Vagina (tissue), 1 donor: ENCODE measurements around the gene TM4SF5. TPM values are rescaled to one million over a fixed set of nuclear protein-coding genes. Genes with fewer than 3 reads are reported as not detected.

Experiments
- total RNA-seq: library from RNA; depleted of rRNA; stranded (reverse); fragments of >200 nt; gene quantifications from one replicate; pipeline ENCODE4 v1.2.3, GENCODE V29; 2016

TM4SF5 gene
- total RNA-seq, 1 donor from 2014 or later: not detected

Other genes starting within 250 kb of the TM4SF5 start
- gene MYBBP1A, start 216.5 kb upstream of the TM4SF5 start, total RNA-seq: 47.1 TPM
- gene GGT6, start 211.3 kb upstream of the TM4SF5 start, total RNA-seq: 9.6 TPM
- 2.5 TPM for gene SMTNL2, start 187.4 kb upstream of the TM4SF5 start, total RNA-seq
- not detected for gene ALOX15, start 130.2 kb upstream of the TM4SF5 start, total RNA-seq
- gene PELP1, start 67.7 kb upstream of the TM4SF5 start, total RNA-seq: 19.4 TPM
- gene ARRB2, start 61.3 kb upstream of the TM4SF5 start, total RNA-seq: 28.0 TPM
- 28.5 TPM for gene MED11, start 40.5 kb upstream of the TM4SF5 start, total RNA-seq
- gene ZMYND15, start 32.1 kb upstream of the TM4SF5 start, total RNA-seq: not detected
- gene CXCL16, start 32.0 kb upstream of the TM4SF5 start, total RNA-seq: 6.4 TPM
- 12.5 TPM for gene VMO1, start 14.5 kb downstream of the TM4SF5 start, total RNA-seq
- gene GLTPD2, start 17.1 kb downstream of the TM4SF5 start, total RNA-seq: not detected
- gene PSMB6, start 24.3 kb downstream of the TM4SF5 start, total RNA-seq: 110 TPM
- 63.6 TPM for gene PLD2, start 35.3 kb downstream of the TM4SF5 start, total RNA-seq
- 120 TPM for gene MINK1, start 61.5 kb downstream of the TM4SF5 start, total RNA-seq
- 1.7 TPM for gene C17orf107, start 127.7 kb downstream of the TM4SF5 start, total RNA-seq
- 0.98 TPM for gene CHRNE, start 131.2 kb downstream of the TM4SF5 start, total RNA-seq
- not detected for gene GP1BA, start 160.4 kb downstream of the TM4SF5 start, total RNA-seq
- 45.7 TPM for gene SLC25A11, start 168.2 kb downstream of the TM4SF5 start, total RNA-seq
- 54.3 TPM for gene RNF167, start 168.4 kb downstream of the TM4SF5 start, total RNA-seq
- 811 TPM for gene PFN1, start 176.6 kb downstream of the TM4SF5 start, total RNA-seq
- gene ENO3, start 179.2 kb downstream of the TM4SF5 start, total RNA-seq: 5.6 TPM
- gene SPAG7, start 195.9 kb downstream of the TM4SF5 start, total RNA-seq: 34.6 TPM
- gene CAMTA2, start 215.8 kb downstream of the TM4SF5 start, total RNA-seq: 36.3 TPM
- gene INCA1, start 225.6 kb downstream of the TM4SF5 start, total RNA-seq: 1.7 TPM
- 46.9 TPM for gene KIF1C, start 226.1 kb downstream of the TM4SF5 start, total RNA-seq